NCI-H2081 (cell line): ENCODE measurements around the gene RASSF7.
A peak's percentile ranks its signal among the peaks of the same experiment; 100 is the strongest.

Source experiments
- DNase-seq, 2 experiments: peaks; one replicate each; lab custom pipeline; 2025; lab: John Stamatoyannopoulos, UW

RASSF7 gene

GRCh38 chr11:532986-533585, 27.7 kb upstream of the RASSF7 start:
- no peak for DNase-seq

DNA sequence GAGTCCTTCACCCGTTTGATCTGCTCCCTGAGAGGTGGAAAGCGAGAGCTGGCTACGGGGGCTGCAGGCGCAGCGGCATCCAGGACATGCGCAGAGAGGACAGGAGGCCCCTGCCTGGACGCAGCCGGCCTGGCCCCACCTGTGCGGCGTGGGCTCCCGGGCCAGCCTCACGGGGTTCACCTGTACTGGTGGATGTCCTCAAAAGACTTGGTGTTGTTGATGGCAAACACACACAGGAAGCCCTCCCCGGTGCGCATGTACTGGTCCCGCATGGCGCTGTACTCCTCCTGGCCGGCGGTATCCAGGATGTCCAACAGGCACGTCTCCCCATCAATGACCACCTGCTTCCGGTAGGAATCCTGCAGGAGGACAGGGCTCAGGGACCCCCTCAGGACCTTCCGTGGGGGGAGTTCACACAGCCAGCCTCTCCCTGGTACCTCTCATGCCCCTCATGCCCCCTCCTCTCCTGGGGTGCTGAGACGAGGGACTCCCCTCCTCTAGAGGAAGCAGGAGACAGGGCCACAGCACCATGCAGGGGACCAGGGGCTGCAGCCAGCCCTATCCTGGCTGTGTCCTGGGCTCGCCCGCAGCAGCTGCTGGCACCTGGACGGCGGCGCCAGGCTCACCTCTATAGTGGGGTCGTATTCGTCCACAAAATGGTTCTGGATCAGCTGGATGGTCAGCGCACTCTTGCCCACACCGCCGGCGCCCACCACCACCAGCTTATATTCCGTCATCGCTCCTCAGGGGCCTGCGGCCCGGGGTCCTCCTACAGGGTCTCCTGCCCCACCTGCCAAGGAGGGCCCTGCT, 27.0 kb upstream of the RASSF7 start:
- no peak for DNase-seq

- DNase-seq, result peak in 1 of 2 experiments; percentile 70
Observed at GRCh38 chr11:534396-535209, 26.2 kb upstream of the RASSF7 start.

DNA sequence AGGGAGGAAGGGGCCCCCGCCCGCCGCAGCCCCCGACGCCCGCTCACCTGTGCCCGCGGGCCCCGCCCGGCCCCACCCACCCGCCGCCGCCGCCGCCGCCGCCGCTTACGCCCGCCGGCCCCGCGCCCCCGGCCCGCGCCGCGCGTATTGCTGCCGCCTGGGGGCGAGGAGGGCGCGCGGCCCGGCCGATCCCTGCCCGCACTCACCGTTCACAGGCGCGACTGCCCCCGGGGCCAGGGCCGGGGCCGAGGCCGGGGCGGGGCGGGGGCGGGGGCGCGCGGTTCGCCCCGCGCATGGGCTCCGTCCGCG, 25.6 kb upstream of the RASSF7 start:
- peak in 1 of 2 experiments; percentile 57 for DNase-seq

DNA sequence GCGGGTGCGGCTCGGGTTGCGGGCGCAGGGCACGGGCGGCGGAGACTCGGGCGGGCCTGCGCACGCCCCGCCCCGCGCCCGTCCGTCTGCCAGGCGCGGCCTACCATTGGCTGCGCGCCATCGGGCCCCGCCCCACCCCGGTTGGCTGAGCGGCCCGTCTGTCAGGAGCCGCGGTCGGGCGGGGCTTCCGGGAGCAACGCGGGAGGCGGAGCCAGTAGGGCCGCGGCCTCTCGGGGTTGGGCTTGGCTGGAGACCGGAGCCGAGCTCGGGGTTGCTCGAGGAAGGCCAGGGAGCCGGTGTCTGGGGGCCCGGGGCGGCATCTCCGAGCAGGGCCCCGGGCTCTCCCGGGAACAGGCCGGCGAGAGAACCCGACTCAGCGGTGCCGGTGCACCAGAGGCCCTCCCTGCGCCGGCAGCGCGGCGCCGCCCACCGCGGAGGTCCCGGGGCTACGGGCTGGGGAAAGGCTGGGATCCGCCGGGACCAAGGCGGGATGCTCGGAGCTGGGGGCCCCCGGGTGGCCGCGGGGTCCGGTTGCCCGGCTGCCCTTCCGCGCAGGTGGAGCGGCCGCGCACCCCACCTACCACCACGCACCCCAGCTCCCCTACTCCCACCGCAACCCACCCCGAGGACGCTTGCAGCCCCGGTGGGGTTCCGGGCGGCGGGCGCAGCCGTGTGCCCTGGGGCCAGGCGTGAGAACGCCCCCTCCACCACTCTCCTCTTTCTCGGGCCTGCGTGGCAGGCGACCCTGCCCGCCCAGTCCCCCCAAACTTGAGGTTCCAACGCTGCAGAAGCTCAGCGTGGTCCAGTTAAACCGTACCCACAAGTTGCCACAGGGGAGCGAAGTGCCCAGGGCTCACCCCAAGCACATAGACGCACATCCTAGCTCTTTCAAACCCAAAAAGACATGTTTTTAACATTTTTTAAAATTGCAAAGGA, 25.0 kb upstream of the RASSF7 start, which contains the start of gene HRAS:
TSS of gene HRAS (minus strand) at position 58 of the 936 bp plus-strand sequence.
- DNase-seq, result peak; percentile 96 to 97

GRCh38 chr11:536841-537621, 23.7 kb upstream of the RASSF7 start, which contains the start of gene LRRC56:
Gene LRRC56, plus strand, starts transcription at chr11:537527. Its CDS starts 3,158 bp downstream, at chr11:540685.
- DNase-seq, result peak; percentile 94

GRCh38 chr11:537622-538430, 22.9 kb upstream of the RASSF7 start:
- DNase-seq, result no peak

DNA sequence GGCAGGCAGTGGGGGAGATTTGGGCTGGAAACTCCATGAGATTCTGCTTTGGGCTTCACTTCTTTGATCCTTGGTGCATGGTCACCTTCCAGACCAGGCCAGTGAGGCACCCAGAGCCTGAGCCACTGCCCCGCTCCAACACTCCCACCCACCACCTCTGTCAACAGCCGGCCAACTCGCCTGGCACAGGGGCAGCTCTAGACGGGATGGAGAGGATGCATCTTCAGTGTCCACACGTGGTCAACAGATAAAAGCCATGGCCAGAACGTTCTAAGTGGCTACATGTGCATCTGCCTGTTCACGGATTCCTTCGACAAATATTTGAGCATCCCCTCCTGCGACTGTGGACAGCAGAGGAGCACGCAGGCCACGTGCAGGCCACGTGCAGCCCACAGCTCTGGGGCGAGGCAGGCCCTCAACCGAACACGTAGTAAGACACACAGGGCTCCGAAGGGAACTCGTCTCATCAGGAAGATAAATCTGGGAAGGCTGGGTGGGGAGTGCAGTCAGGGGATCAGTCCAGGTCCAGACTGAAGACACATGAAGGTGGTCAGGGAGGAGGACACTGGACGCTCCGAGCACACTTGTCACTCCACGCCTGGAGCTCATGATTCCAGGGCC, 22.2 kb upstream of the RASSF7 start:
- no peak for DNase-seq

- no peak for DNase-seq
Observed at GRCh38 chr11:539971-540481, 20.7 kb upstream of the RASSF7 start.

GRCh38 chr11:540583-541432, 20.0 kb upstream of the RASSF7 start:
- no peak for DNase-seq

- no peak for DNase-seq
Observed at GRCh38 chr11:541433-541885, 19.3 kb upstream of the RASSF7 start.

DNA sequence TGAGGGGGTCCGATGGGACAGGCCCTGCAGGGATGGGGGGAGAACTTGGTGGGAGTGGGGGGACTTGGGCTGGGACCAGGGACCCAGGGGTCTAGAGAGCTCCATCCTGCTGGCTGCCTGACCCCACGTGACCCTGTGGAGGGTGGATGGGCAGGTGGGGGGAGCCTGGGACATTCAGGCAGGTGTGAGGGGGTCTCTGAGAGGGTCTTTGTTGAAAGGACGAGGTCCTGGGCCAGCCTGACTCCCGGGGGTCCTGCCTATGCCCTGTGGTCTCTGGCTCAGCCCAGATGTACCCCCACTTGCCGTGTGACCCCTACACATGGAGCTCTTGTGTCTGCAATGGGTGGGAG, 16.0 kb upstream of the RASSF7 start:
- DNase-seq, result no peak

- DNase-seq, result no peak
Observed at GRCh38 chr11:545171-545570, 15.6 kb upstream of the RASSF7 start.

- DNase-seq, result no peak
Observed at GRCh38 chr11:548700-549603, 11.8 kb upstream of the RASSF7 start.

DNA sequence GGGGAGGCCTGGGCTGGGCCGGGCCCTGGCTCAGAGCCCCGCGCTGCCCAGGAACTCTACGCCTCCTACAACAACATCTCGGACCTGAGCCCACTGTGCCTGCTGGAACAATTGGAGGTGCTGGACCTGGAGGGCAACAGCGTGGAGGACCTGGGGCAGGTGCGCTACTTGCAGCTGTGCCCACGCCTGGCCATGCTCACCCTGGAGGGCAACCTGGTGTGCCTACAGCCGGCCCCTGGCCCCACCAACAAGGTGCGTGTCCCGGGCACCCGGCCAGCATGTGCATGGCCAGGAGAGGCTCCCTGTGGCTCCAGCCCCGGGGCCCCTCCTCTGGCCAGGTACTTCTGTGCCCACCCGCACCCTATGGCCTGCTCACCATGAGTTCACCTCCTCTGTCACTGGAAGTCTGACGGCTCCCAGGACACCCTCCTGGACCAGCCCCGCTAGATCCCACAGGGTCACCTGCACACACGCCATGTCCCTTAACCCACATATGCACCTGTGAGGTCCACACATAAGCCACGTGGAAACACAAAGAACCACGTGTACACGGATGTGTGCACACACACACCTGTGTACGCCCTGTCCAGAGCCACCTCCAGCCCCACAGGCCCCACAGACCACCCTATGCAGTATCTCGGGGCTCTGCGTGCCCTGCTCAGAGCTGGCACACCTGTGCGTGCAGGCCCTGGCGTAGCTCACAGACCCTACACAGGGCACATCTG, 10.6 kb upstream of the RASSF7 start:
- DNase-seq, result no peak

- no peak for DNase-seq
Observed at GRCh38 chr11:550746-551085, 10.1 kb upstream of the RASSF7 start.

DNA sequence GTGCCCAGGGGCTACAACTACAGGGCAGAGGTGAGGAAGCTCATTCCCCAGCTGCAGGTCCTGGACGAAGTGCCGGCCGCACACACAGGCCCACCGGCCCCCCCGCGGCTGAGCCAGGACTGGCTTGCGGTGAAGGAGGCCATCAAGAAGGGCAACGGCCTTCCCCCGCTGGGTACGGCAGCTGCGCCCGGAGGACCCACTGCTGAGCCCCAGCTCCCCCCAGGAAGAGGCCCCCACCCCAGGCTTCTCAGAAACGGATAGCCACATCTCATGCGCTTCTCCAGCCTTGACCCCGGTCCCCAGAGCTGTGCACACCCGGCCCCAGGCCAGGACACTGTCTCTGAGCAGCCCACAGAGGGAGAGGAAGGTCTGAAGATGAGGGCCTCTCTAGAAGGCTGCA, 9.6 kb upstream of the RASSF7 start:
- no peak for DNase-seq
